GM18867 (cell line): Measurements from ENCODE around the gene KRT73.
"Not testable (repeated sequence)": the region's sequence is repeated elsewhere in the genome, so short reads cannot be mapped to it uniquely, and the experiment has no call there.

Experiments used
- ATAC-seq: cut with Tn5 transposase; IDR thresholded peaks from one replicate; pipeline ENCODE4 v1.9.1; 2021; ENCODE audit warnings: mild to moderate bottlenecking, moderate library complexity; ENCODE audit not compliant: unreplicated experiment

KRT73 gene

DNA sequence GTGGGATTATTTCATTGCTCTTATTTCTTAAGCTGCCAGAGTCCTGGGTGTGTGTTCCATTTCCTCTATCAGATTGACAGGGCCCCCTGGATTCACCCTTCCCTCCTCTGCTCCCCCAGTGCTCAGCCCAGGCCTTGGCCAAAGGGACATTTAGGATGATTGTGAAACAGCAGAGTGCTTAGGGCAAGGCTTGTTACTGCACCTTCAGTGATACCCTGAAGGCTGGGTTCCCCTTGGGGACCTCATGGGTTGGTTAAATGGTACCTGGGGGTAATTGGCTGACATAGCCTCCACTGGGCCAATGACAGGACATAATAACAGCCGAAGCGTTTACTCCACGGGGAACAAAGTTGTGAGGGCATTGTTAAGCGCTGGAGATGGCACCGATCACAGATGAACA is 15.8 kb downstream of the KRT73 start:
- no peak for ATAC-seq

DNA sequence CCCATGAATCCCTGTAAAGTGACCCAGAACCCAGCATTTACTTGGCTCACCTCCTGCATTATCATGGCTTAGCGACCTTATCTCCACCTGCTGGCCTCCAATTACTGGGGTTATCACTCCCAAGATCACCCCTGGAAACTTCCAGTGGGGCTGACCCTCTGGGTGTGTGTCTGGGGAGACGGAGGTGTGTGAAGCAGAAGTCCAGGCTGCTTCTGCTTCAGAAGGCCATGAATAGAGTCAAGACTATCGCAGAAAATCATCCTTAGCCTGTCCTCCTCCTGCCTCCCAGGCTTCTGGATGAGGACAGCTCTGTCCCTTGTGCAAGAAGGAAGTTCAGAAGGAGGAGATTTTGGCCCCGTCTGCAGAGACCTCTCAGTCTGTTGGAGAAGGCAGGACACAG is 16.7 kb downstream of the KRT73 start:
- ATAC-seq, result no peak

DNA sequence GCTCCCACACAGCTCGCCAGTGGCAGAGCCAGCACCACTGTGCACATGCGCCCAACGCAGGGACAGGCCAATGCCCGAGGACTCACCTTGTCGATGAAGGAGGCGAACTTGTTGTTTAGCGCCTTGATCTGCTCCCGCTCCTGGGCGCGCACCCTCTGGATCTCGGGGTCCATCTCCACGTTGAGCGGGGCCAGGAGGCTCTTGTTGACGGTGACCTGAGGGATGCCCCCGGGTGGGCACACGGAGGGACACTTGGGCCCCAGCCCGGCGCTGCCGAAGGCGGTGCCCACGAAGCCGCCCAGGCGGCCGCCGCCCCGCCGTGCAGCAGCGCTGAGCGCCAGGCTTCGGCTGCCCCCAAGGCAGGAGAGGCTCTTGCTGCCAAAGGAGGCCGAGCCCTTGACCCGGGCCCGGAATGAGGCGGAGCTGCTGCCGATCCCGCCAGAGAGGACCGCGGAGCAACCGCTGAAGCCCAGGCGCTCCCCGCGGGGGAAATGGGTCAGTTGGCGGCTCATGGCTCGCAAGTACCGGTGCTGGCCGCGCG is 17.3 kb downstream of the KRT73 start, which contains the start of gene KRT72:
Gene KRT72, minus strand, starts transcription at position 523 of the 541 bp plus-strand sequence. Its CDS starts 11 bp downstream, at position 512.
- ATAC-seq, result no peak

DNA sequence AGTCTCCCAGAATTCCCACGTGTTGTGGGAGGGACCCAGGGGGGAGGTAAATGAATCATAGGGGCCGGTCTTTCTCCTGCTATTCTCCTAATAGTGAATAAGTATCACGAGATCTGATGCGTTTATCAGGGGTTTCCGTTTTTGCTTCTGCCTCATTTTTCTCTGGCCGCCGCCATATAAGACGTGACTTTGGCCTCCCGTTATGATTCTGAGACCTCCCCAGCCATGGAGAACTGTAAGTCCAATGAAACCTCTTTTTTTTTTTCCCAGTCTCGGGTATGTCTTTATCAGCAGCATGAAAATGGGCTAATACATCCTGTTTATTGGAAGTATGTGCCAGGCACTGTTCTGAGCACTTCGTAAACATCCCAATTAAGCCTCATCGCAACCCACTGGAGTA is 17.9 kb downstream of the KRT73 start:
- no peak for ATAC-seq

DNA sequence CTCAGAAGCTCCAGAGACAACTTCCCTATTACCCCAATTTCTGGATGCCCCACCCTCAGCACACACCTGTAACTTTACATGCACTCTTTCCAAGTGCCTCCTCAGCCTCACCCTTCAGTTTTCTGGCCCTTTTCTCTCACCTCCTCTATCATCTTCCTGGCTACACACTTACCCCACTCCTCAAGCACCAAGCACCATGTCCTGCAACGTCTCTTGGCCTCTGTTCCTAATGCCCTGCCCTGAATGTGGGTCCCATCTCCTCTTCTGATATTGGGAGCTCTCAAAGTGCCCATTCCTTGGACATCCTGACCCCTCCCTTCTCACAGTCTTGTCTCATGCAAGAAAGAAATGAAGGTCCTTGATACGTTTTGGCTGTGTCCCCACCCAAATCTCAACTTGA is 18.3 kb downstream of the KRT73 start:
- ATAC-seq, result no peak

DNA sequence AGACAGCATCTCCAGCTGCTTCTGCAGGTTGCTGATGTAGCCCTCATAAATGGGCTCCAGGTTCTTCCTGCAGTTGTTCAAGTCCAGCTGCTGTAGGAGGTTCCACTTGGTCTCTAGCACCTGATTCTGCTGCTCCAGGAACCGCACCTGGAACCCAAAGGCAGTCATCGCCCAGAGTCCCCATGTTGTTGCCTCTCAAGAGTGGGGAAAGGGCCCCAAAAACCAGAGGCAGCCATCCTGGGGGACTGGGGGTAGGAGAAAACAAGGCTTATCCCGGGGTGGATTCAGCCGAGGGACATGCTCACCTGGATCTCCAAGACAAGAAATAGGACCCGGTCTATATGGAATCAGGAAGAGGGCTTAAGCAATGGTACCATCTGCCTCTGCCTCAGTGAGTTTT is 19.4 kb downstream of the KRT73 start:
- no peak for ATAC-seq

DNA sequence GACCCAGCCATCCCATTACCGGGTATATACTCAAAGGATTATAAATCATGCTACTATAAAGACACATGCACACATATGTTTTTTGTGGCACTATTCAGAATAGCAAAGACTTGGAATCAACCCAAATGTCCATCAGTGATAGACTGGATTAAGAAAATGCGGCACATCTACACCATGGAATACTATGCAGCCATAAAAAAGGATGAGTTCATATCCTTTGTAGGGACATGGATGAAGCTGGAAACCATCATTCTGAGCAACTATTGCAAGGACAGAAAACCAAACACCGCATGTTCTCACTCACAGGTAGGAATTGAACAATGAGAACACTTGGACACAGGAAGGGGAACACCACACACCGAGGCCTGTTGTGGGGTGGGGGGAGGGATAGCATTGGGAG is 24.1 kb downstream of the KRT73 start:
- not testable (repeated sequence) for ATAC-seq

- ATAC-seq, result no peak
Measured at GRCh38 chr12:52591521-52591920, 26.8 kb downstream of the KRT73 start.

GRCh38 chr12:52590021-52590420 is 28.3 kb downstream of the KRT73 start:
- no peak for ATAC-seq

- ATAC-seq, result no peak
Measured at GRCh38 chr12:52587563-52587962, 30.8 kb downstream of the KRT73 start.

GRCh38 chr12:52585946-52586345 is 32.4 kb downstream of the KRT73 start:
- ATAC-seq, result no peak

GRCh38 chr12:52585066-52585465 is 33.3 kb downstream of the KRT73 start:
- ATAC-seq, result no peak

GRCh38 chr12:52584156-52584682 is 34.1 kb downstream of the KRT73 start:
- ATAC-seq, result no peak

GRCh38 chr12:52582971-52583456 is 35.3 kb downstream of the KRT73 start:
- no peak for ATAC-seq

DNA sequence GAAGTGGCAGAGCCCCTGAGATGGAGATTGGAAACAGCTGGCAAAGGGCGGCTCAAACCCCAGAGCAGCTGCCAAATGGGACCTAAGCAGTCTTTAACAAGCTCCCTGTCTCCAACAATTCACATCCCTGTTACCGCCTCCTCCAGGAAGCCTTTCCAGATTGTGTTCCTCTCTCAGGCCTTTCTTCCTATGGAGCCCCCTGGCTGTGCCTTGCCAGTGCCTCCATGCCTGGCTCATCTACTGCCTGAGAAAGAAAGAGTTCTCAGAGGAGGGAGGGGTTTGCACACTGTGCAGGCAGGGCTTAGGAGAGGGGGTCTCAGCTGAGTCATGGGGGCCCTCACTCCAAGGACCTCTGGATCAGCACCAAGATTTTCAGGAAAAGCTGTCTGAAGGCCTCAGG is 35.9 kb downstream of the KRT73 start:
- no peak for ATAC-seq

GRCh38 chr12:52581481-52581880 is 36.9 kb downstream of the KRT73 start:
- ATAC-seq, result no peak

GRCh38 chr12:52581066-52581465 is 37.3 kb downstream of the KRT73 start:
- ATAC-seq, result no peak

- no peak for ATAC-seq
Measured at GRCh38 chr12:52580496-52580895, 37.9 kb downstream of the KRT73 start.

DNA sequence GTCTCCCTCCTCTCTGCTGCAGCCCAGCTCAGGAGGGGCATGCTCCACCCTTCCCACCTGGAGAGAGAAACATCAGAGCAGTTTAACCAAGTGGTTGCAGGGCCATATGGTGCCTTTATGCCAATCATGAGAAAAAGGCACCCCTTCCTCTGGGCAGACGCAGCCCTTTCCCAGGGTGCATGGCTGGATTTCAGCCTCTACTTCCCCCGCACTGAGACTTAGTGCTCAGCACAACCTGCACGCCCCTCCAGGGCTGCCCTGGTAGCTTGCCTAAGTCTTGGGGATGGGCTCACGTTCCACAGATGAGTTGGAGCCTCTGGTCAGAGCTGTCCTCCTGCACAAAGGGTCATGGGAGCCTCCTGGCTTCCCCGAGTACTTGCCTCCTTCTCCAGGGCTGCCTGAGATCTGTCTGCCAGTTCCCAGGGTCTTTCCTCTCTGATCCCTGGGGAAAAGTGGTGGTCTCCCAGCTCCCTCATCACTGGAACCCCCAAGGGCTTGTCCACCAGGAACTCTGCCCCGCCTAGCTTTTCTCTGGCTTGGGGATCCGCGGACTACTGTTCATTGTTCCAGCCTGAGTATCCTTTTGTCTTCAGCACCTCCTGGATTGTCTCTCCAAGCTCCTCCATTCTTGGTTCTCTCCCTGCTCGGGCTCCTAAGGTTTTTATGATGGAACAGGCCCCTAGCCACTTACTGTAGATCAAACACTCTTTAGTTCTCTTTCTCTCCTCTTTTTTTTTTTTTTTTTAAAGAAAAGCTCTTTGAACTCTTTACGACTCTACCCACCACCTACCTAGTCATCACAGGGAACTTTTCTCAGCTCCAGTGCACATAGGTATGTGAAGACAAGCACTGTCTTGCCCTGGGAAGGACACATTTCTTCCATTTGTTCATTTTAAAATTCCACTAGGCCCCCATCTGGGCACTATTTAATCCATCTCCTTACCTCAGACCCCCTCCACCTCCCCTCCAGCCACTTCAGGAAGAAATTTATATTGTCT is 38.6 kb downstream of the KRT73 start:
- ATAC-seq, result no peak

DNA sequence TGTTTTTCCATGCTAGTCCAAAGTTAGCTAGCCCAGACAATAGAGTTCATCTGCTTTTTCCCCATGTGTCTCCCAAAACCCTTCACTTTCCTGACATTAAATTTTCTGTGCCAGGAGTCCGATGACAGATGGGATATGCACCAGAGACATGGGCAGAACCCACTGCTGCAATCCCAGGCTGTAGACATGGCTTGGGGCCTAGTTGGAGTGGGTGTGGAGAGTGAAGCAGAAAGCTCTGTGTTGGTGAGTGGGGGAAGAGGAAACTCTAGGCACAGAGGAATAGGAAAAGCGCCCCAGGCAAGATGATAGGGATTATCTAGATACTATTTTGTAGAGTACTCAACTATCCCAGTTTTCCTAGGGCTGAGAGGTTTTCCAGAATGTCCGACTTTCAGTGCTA is 39.9 kb downstream of the KRT73 start:
- ATAC-seq, result no peak

DNA sequence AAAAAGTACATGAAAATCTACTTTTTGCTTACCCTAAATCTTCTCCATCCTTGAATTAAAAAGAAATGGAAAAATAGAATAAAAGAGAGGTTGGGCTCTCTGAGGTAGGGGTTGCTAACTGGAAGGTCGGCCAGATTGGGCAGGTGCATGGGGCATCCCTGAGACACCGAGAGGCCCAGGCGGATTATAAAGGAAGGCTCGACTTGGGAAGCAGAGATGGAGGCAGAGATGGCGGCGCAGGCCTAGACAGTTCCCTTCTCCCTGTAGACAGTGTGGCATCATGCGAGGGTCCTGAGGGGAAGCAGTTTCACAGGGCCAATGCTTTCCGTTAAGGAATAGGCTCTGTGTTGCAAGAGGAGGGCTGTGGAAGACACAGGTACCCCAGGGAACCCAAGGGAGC is 41.0 kb downstream of the KRT73 start:
- ATAC-seq, result no peak

GRCh38 chr12:52575948-52576347 is 42.4 kb downstream of the KRT73 start:
- no peak for ATAC-seq
